SK-N-DZ (cell line): ENCODE results near the gene ACTRT2. TPM values are rescaled to one million over a fixed set of nuclear protein-coding genes. Genes with fewer than 3 reads are reported as not detected.

Experiments
- DNase-seq: peaks from one replicate; pipeline ENCODE4 v3.0.0-alpha.2; 2015; ENCODE audit warnings: low spot score
- polyA plus RNA-seq, 2 experiments: library from polyadenylated mRNA; depleted of rRNA; stranded (reverse); fragments of >200 nt; gene quantifications; 2 replicates each; pipeline ENCODE4 v1.2.3, GENCODE V29; 2014

ACTRT2 gene
- polyA plus RNA-seq (2014; cell fraction: cytosol; rRNA removed) = not detected in 2 replicates
- polyA plus RNA-seq (2014; cell fraction: nucleus; rRNA removed) = not detected in 2 replicates

GRCh38 chr1:3021233-3021671 is at the start of gene ACTRT2:
ACTRT2 (plus strand) TSS chr1:3021467; CDS start chr1:3021687, 220 bp downstream.
- DNase-seq = no peak

DNA sequence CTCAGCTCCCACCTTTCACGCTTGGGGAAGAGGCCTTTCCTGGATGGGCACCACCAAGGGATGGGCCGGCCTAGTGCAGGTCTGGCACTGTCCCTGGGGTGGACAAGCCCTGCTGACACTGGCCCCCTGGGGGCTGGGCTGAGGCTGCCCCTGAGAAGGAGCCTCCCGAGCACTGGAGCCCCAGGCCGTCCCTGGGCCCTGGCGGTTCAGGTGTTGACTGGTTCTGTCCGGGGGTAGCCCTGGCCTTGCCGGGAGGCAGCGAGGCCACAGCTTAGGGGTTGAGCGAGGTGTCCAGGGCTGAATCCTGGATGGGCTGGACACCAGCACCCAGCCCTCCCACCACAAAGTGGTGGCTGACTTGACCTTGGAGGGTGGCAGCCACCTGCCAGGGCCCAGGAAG is 49.7 kb upstream of the ACTRT2 start:
- no peak for DNase-seq

DNA sequence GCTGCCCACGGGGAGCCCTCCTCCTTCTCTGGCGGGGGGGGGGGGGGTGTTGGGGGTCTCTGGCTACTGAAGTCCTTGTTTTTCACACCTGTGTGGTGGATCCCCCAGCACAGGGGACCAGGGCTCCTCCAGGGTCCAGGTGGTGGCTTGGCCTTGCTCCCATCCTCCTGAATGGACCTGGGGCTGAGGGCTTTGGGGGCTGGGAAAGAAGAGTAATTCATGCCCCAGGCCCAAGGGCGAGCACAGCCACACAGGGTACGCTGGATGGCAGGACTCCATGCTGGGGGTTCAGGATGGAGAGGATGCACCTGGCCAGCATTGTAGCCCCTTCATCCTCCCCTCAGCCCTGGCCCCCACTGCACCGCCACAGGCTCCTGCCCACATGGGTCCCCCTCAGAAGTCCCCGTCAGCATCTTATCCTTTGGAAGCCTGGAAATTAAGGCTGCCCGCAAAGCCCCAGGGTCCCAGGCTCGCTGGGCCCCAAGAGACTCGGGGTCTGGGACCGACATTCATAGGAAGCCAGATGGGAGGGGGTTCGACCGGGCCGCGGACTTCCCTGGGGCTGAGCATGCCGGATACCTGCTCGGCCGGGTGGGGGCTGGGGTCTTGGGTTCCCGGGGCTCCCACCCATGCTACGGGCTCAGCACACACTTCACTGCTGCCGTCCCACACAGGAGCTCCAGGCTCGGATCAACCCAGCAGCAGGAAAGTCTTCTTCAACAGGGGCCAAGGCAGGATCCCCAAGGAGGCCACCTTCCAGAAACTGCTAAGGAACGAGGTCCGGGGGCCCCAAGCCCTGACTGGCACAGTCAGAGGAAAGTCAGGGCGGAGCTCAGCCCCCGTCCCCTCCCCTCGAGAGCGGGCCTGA is 49.0 kb upstream of the ACTRT2 start:
- DNase-seq = no peak

DNA sequence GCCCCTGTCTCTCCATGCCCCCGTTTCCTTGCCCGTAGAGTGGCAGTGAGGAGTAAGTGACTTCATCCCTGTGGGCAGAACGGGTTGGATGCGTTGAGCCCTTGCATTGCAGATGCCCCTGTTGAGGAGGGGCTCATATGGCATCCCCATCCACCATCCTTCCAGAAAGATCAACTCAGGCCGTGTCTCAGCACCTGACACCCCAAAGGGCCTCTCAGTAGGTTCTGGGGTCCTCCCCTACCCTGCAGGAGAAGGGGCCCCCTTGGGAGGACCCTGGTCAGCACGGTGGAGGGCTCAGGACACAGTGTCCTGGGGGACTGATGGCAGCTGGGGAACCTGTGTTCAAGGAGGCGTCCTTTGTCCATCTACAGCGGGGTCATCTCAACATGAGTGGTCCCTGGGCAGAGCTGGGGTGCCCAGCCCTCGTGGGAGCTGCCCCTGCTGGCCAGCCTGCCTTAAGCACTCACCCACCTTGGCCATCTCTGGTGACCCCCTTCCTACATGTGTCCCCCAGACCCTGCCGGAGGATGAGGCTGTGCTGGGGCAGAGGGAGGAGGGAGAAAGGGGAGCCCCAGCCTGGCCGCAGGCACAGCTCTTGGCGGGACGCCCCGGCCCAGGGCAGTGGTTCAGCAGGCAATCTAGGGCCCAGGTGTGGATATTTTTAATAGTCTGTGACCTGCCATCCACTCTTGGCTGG is 48.2 kb upstream of the ACTRT2 start:
- no peak for DNase-seq

DNA sequence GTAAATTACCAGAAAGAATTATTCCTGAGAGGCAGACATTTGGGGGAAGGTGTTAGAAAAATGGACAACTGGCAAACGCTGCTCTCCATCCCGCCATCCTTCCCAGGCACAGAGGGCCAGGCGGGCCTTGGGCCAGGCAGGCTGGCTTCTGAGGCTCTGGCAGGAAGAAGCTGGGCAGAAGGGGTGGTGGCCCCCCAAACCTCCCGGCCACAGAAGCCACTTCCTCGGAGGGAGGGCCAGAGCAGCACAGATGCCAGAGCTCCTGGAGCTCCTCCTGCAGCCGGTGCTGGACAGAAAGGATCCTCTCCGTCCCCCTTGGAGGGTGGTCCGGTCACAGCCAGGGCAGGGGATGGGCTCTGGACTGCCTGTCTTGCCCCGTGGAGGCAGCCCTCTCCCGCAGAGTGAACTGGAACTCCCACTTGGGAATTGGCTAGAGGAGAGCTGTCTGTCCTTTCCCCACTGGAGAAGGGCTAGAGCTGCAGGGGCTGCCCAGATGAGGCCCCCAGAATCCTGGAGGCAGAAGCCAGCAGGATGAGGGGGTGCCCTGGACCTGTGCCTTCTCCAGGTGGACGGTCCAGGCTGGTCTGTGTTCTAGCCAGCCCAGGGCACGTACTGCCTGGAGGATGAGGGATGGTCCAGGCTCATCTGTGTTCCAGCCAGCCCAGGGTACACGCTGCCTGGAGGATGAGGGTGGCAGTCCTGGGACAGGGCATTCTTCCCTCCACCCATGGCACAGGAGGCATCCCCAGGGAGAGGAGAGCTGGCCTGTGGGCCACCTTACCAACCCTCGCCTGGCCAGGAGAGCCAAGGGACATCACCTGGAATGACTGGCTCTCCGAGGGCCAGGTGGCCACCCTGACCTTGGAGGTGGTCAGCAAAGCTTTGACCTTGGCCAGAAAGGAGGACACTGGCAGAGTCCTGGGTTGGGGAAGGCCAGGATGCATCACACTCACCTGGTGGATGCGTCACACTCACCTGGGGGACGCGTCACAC is 47.4 kb upstream of the ACTRT2 start:
- no peak for DNase-seq

DNA sequence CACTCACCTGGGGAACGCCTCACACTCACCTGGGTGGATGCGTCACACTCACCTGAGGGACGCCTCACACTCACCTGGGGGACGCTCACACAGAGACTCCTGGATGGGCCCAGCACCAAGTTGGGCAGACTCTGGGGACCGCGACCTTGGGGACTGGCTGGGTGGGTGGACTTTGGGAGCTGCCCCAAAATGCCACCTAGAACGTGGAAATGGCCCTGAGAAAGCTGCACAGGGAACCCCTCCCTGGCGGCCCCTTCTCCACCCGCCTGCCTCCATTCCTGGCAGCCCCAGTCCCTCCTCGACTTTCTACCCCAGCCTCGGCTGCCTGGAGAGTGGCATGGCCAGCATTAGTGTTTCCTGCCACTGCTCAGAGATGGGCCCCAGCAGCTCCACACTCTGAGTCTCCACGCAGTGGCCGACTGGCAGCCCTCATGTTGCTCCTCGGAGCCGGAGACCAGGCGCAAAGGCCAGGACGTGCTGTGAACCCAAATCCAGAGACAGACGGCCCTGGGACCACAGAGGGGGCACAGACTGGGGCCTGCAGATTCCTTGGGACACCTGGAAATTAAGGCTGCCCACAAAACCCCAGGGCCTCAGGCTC is 46.5 kb upstream of the ACTRT2 start:
- no peak for DNase-seq

- no peak for DNase-seq
Measured at GRCh38 chr1:2975466-2976179, 45.6 kb upstream of the ACTRT2 start.

DNA sequence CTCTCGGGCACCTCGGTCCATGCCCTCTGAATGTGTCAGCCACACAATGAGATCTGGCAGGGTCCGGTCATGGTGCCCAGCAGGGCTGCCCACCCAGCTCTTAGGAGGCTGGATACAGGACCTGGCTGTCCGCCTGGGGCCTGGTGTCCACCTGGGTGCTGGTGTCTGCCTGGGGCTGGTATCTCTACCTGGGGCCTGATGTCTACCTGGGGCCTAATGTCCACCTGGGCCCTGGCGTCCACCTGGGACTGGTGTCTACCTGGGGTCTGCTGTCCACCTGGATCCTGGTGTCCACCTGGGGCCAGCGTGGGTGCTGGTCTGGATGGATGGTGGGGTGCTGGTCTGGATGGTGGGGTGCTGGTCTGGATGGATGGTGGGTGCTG is 45.1 kb upstream of the ACTRT2 start:
- DNase-seq = no peak

- DNase-seq = no peak
Measured at GRCh38 chr1:2977886-2978611, 43.2 kb upstream of the ACTRT2 start.

DNA sequence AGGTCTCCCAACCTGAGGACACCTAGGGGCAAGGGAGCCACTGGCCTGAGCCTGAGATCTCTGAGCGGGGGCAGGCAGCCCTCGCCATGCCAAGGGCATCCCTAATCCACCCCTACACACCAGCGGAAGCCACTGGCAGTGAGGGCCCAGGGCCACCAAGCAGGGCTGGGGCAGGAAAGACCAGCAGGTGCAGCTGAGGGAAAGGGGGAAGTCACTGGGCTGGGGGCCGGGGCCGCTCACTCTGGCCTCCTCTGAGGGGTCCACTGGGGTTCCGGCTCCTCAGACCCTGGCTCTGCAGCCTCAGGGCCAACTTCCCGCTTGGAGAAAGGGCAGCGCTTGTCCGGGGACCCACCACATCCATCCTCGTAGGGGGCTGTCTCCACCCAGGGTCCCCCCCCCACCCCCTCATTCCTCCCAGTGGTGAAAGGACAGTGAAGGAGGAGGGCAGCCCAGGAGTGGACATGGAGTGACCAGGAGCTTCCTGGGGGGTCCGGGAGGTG is 42.5 kb upstream of the ACTRT2 start:
- no peak for DNase-seq

- DNase-seq = no peak
Measured at GRCh38 chr1:2979191-2980072, 41.8 kb upstream of the ACTRT2 start.

- DNase-seq = no peak
Measured at GRCh38 chr1:2980073-2980791, 41.0 kb upstream of the ACTRT2 start.

DNA sequence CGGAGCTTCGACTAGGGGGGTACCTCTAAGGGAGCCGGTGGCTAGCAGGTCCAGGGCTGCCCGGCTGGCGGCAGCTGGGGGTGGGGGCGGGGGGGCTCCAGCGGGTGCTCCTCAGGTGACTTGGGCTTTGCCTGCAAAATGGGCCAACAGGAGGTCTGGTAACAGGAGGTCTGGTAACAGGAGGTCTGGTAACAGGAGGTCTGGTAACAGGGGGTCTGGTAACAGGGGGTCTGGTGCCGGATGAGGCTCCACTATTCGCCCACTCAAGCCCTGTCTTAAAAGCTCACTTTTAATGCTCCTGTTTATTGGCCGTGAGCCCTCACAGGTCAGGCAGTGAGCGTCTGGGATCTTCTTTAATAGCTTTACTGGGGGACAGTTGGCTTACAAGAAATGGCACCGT is 40.4 kb upstream of the ACTRT2 start:
- DNase-seq = no peak

DNA sequence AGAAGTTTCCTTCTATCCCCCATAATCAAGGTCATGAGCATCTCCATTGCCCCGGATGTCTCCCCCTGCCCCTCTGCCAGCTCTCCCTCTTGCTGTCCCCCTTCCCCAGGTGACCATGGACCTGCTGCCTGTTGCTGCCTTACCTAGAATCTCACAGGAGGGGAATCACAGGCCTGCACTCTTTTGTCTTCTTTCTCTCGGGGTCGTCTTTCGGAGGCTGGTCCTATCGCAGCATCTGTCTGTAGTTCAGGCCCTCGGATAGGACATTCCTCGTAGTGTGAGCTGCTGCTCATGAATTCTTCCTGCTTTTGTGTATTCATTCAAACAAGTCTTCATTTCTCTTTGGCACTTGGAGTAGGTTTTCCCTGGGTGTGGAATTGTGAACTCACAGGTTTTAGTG is 39.9 kb upstream of the ACTRT2 start:
- DNase-seq = no peak

- no peak for DNase-seq
Measured at GRCh38 chr1:2981981-2982614, 39.2 kb upstream of the ACTRT2 start.

DNA sequence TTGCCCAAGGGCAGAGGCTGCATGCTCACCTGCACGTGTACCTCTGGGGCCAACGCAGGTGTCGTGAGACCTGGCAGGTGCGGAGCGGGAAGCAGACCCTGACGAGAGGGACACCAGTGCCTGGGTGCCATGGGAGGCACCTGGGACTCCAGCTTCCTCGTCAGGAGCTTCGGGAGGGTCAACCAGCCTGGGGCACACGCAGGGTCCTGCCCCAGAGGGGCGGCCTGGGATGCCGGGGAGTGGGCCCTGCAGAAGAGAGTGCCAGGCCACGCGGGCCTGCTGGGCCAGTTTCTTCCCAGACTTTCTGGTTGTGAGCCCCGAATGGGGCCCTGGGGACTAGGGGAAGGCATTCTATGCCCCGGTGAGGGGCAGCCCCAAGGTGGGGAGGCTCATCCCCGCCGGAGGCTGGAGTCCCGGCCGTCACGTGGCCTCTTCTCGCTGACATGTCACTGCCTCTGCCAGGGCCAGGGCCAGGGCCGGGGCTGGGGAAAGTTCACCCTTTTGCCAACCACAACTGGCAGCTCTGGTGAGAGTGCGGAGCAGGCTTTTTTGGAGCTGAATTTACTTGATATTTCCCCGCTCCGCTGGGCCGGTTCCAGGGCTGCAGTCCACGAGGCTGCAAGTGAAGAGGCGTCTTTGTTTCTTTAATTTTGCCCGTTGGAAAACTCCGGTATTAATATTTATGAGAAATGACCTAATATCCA is 38.5 kb upstream of the ACTRT2 start:
- no peak for DNase-seq

- no peak for DNase-seq
Measured at GRCh38 chr1:2983319-2983705, 38.0 kb upstream of the ACTRT2 start.
